ENCODE results near the gene RHEBL1. TPM values are rescaled to one million over a fixed set of nuclear protein-coding genes. Genes with fewer than 3 reads are reported as not detected.
A peak's percentile ranks its signal among the peaks of the same experiment; 100 is the strongest.
"Not testable (repeated sequence)": the region's sequence is repeated elsewhere in the genome, so short reads cannot be mapped to it uniquely, and the experiment has no call there.

Gene RHEBL1
- total RNA-seq, 1 donor from 2014 or later, result 16.0 TPM

GRCh38 chr12:49086116-49086515 lies 16.3 kb upstream of the RHEBL1 start:
- Mint-ChIP-seq H3K36me3 (ENCODE audit: low read depth) (no peaks in the 10 kb centered on the region), H3K27me3 (ENCODE audit: low read depth) (peaks cover 26% of the 10 kb centered on the region), H3K4me3 (ENCODE audit: low read depth) (no peak overlapping the region), H3K27ac (no peak overlapping the region), H3K9me3 (no peaks in the 10 kb centered on the region), H3K4me1 (ENCODE audit: low read depth) (peaks cover 27% of the 10 kb centered on the region)
- DNase-seq (ENCODE audit: low spot score), result no peak
- intact Hi-C loops (cut with micrococcal nuclease), result loop anchor here (10.0 kb wide), 1 partner anchor 459 kb away; no protein-coding TSS in a partner anchor

- Mint-ChIP-seq H3K4me3 (ENCODE audit: low read depth) (no peak overlapping the region), H3K27me3 (ENCODE audit: low read depth) (peaks cover 16% of the 10 kb centered on the region), H3K4me1 (ENCODE audit: low read depth) (peaks cover 15% of the 10 kb centered on the region), H3K36me3 (ENCODE audit: low read depth) (no peaks in the 10 kb centered on the region), H3K27ac (no peak overlapping the region), H3K9me3 (no peaks in the 10 kb centered on the region)
- DNase-seq (ENCODE audit: low spot score), result no peak
- intact Hi-C loops (cut with micrococcal nuclease), result loop anchor here (10.0 kb wide), 1 partner anchor 460 kb away; no protein-coding TSS in a partner anchor
Observed at GRCh38 chr12:49084438-49084837, 14.7 kb upstream of the RHEBL1 start.

- H3K4me3 Mint-ChIP-seq (ENCODE audit: low read depth), result no peak overlapping the region
- H3K27me3 Mint-ChIP-seq (ENCODE audit: low read depth), result peaks cover 10% of the 10 kb centered on the region
- intact Hi-C loops (cut with micrococcal nuclease), result loop anchor here (10.0 kb wide), 1 partner anchor 465 kb away; no protein-coding TSS in a partner anchor
- H3K36me3 Mint-ChIP-seq (ENCODE audit: low read depth), result no peaks in the 10 kb centered on the region
- no peak overlapping the region for H3K27ac Mint-ChIP-seq
- no peaks in the 10 kb centered on the region for H3K9me3 Mint-ChIP-seq
- no peaks in the 10 kb centered on the region for H3K4me1 Mint-ChIP-seq (ENCODE audit: low read depth)
- DNase-seq (ENCODE audit: low spot score), result no peak
Observed at GRCh38 chr12:49079793-49080192, 10.0 kb upstream of the RHEBL1 start.

- peaks cover 25% of the 10 kb centered on the region for H3K4me1 Mint-ChIP-seq (ENCODE audit: low read depth)
- H3K27me3 Mint-ChIP-seq (ENCODE audit: low read depth), result no peaks in the 10 kb centered on the region
- H3K27ac Mint-ChIP-seq, result peak overlapping the region; percentile 2
- intact Hi-C loops (cut with micrococcal nuclease), result loop anchor here (1.0 kb wide), 1 partner anchor 11 kb away; the partner anchor contains the start of gene KMT2D
- DNase-seq (ENCODE audit: low spot score), result no peak
- H3K9me3 Mint-ChIP-seq, result no peaks in the 10 kb centered on the region
- no peak overlapping the region for H3K4me3 Mint-ChIP-seq (ENCODE audit: low read depth)
- peaks cover 10% of the 10 kb centered on the region for H3K36me3 Mint-ChIP-seq (ENCODE audit: low read depth)
Observed at GRCh38 chr12:49070971-49071370, 1.2 kb upstream of the RHEBL1 start.

GRCh38 chr12:49068879-49069506 lies 786 bp downstream of the RHEBL1 start:
- no peaks in the 10 kb centered on the region for H3K9me3 Mint-ChIP-seq

GRCh38 chr12:49066120-49066519 lies 3.7 kb downstream of the RHEBL1 start:
- Mint-ChIP-seq H3K9me3 (no peaks in the 10 kb centered on the region), H3K36me3 (ENCODE audit: low read depth) (peaks cover 18% of the 10 kb centered on the region), H3K27me3 (ENCODE audit: low read depth) (no peaks in the 10 kb centered on the region), H3K27ac (no peak overlapping the region), H3K4me1 (ENCODE audit: low read depth) (peaks cover 25% of the 10 kb centered on the region), H3K4me3 (ENCODE audit: low read depth) (no peak overlapping the region)
- DNase-seq (ENCODE audit: low spot score), result no peak
- intact Hi-C loops (cut with micrococcal nuclease), result no loop called here

More at GRCh38 chr12:49068879-49069506, 786 bp downstream of the RHEBL1 start:
- no peaks in the 10 kb centered on the region for H3K27me3 Mint-ChIP-seq (ENCODE audit: low read depth)
- H3K4me3 Mint-ChIP-seq (ENCODE audit: low read depth), result peak overlapping the region; percentile 98
- H3K4me1 Mint-ChIP-seq (ENCODE audit: low read depth), result peaks cover 27% of the 10 kb centered on the region
- peaks cover 16% of the 10 kb centered on the region for H3K36me3 Mint-ChIP-seq (ENCODE audit: low read depth)
- intact Hi-C loops (cut with micrococcal nuclease), result loop anchor here (2.0 kb wide), 2 partner anchors 62 to 166 kb away; partner anchors contain the start of gene TUBA1B
- DNase-seq (ENCODE audit: low spot score), result no peak
- peak overlapping the region; percentile 92 for H3K27ac Mint-ChIP-seq

GRCh38 chr12:49064767-49065152 lies 5.0 kb downstream of the RHEBL1 start:
- Mint-ChIP-seq H3K4me3 (ENCODE audit: low read depth) (no peak overlapping the region), H3K9me3 (no peaks in the 10 kb centered on the region), H3K4me1 (ENCODE audit: low read depth) (peaks cover 20% of the 10 kb centered on the region), H3K27me3 (ENCODE audit: low read depth) (no peaks in the 10 kb centered on the region), H3K27ac (no peak overlapping the region), H3K36me3 (ENCODE audit: low read depth) (peaks cover 18% of the 10 kb centered on the region)
- intact Hi-C loops (cut with micrococcal nuclease), result loop anchor here (1.0 to 5.0 kb wide), 3 partner anchors 24 to 123 kb away; partner anchors contain the start of gene TUBA1A
- no peak for DNase-seq (ENCODE audit: low spot score)

GRCh38 chr12:49061916-49062315 lies 7.9 kb downstream of the RHEBL1 start:
- H3K4me1 Mint-ChIP-seq (ENCODE audit: low read depth), result peaks cover 28% of the 10 kb centered on the region
- H3K9me3 Mint-ChIP-seq; H3K27ac Mint-ChIP-seq; H3K27me3 Mint-ChIP-seq (ENCODE audit: low read depth); DNase-seq (ENCODE audit: low spot score): not testable (repeated sequence)
- intact Hi-C loops (cut with micrococcal nuclease), result loop anchor here (2.0 to 5.0 kb wide), 2 partner anchors 125 to 173 kb away; partner anchors contain the start of gene TUBA1A
- H3K36me3 Mint-ChIP-seq (ENCODE audit: low read depth), result peaks cover 35% of the 10 kb centered on the region
- H3K4me3 Mint-ChIP-seq (ENCODE audit: low read depth), result peak overlapping the region; percentile 91

GRCh38 chr12:49061157-49061650 lies 8.6 kb downstream of the RHEBL1 start:
- DNase-seq (ENCODE audit: low spot score), result no peak
- H3K27me3 Mint-ChIP-seq (ENCODE audit: low read depth), result no peaks in the 10 kb centered on the region
- H3K9me3 Mint-ChIP-seq, result no peaks in the 10 kb centered on the region
- peak overlapping the region; percentile 89 for H3K27ac Mint-ChIP-seq
- intact Hi-C loops (cut with micrococcal nuclease), result loop anchor here (2.0 to 5.0 kb wide), 2 partner anchors 126 to 174 kb away; partner anchors contain the start of gene TUBA1A
- peak overlapping the region; percentile 91 for H3K4me3 Mint-ChIP-seq (ENCODE audit: low read depth)
- H3K4me1 Mint-ChIP-seq (ENCODE audit: low read depth), result peaks cover 36% of the 10 kb centered on the region
- H3K36me3 Mint-ChIP-seq (ENCODE audit: low read depth), result peaks cover 30% of the 10 kb centered on the region

GRCh38 chr12:49060237-49061156 lies 9.3 kb downstream of the RHEBL1 start, which contains the start of gene KMT2D:
KMT2D (minus strand) TSS chr12:49060794; CDS start chr12:49055324, 5,470 bp downstream.
- intact Hi-C loops (cut with micrococcal nuclease), result loop anchor here (1.0 to 5.0 kb wide), 4 partner anchors 10 to 174 kb away; partner anchors contain the start of gene TUBA1A
- H3K27me3 Mint-ChIP-seq (ENCODE audit: low read depth), result no peaks in the 10 kb centered on the region
- peaks cover 32% of the 10 kb centered on the region for H3K36me3 Mint-ChIP-seq (ENCODE audit: low read depth)
- peak within 1 kb of the TSS; percentile 92 for H3K4me3 Mint-ChIP-seq (ENCODE audit: low read depth)
- H3K4me1 Mint-ChIP-seq (ENCODE audit: low read depth), result peaks cover 43% of the 10 kb centered on the region
- no peaks in the 10 kb centered on the region for H3K9me3 Mint-ChIP-seq
- H3K27ac Mint-ChIP-seq, result peak within 1 kb of the TSS; percentile 89
- peak; percentile 89 for DNase-seq (ENCODE audit: low spot score)

GRCh38 chr12:49059299-49060171 lies 10.2 kb downstream of the RHEBL1 start:
- peaks cover 50% of the 10 kb centered on the region for H3K4me1 Mint-ChIP-seq (ENCODE audit: low read depth)
- peak overlapping the region; percentile 92 for H3K4me3 Mint-ChIP-seq (ENCODE audit: low read depth)
- intact Hi-C loops (cut with micrococcal nuclease), result loop anchor here (1.0 to 5.0 kb wide), 5 partner anchors 11 to 207 kb away; partner anchors contain the start of genes DDX23 and TUBA1A
- no peaks in the 10 kb centered on the region for H3K27me3 Mint-ChIP-seq (ENCODE audit: low read depth)
- DNase-seq (ENCODE audit: low spot score), result peak; percentile 18
- H3K9me3 Mint-ChIP-seq, result no peaks in the 10 kb centered on the region
- H3K27ac Mint-ChIP-seq, result peak overlapping the region; percentile 81
- H3K36me3 Mint-ChIP-seq (ENCODE audit: low read depth), result peaks cover 37% of the 10 kb centered on the region

- H3K36me3 Mint-ChIP-seq (ENCODE audit: low read depth), result peaks cover 39% of the 10 kb centered on the region
- DNase-seq (ENCODE audit: low spot score), result no peak
- peak overlapping the region; percentile 92 for H3K4me3 Mint-ChIP-seq (ENCODE audit: low read depth)
- intact Hi-C loops (cut with micrococcal nuclease), result loop anchor here (5.0 kb wide), 1 partner anchor 207 kb away; the partner anchor contains the start of gene DDX23
- H3K27me3 Mint-ChIP-seq (ENCODE audit: low read depth), result no peaks in the 10 kb centered on the region
- H3K27ac Mint-ChIP-seq, result peak overlapping the region; percentile 81
- H3K4me1 Mint-ChIP-seq (ENCODE audit: low read depth), result peaks cover 48% of the 10 kb centered on the region
- no peaks in the 10 kb centered on the region for H3K9me3 Mint-ChIP-seq
Observed at GRCh38 chr12:49059045-49059298, 10.8 kb downstream of the RHEBL1 start.

All from activated T-helper 2 cell treated with anti-CD3 and anti-CD28 coated beads, Interferon-gamma antibody, Interleukin-2, Interleukin-4, amounts not matched to agents 10 μg/mL and 5 μg/mL and 100 μg/mL, durations not matched to agents 14 hours and 24 hours and 36 hours (primary cell).